Prostate gland (tissue), 2 donors: ENCODE results near the gene SEMA3E. TPM values are rescaled to one million over a fixed set of nuclear protein-coding genes. Genes with fewer than 3 reads are reported as not detected.

Experiments
- DNase-seq: peaks from one replicate; pipeline ENCODE4 v3.0.0-alpha.2; 2019; ENCODE audit warnings: low spot score
- H3K27ac ChIP-seq, 2 donors: fragments of 200-600 bp; sonication (generic); 2 replicates each; pipeline ENCODE4 v1.5.1; 2017 to 2019
- H3K27me3 ChIP-seq: fragments of 200-600 bp; sonication (generic); replicated peaks from 2 replicates; pipeline ENCODE4 v1.5.1; 2019; ENCODE audit not compliant: insufficient read depth
- H3K36me3 ChIP-seq, 2 donors: fragments of 200-600 bp; sonication (generic); 1 replicate in 1 of 2; 2 replicates in 1 of 2; pipeline versions ENCODE4 v1.5.1 to v1.8.1; 2017 to 2019
- H3K4me1 ChIP-seq: fragments of 200-600 bp; sonication (generic); replicated peaks from 2 replicates; pipeline ENCODE4 v1.5.1; 2019
- H3K4me3 ChIP-seq, 2 donors: fragments of 200-600 bp; sonication (generic); 2 replicates each; pipeline ENCODE4 v1.5.1; 2017 to 2019
- H3K9me3 ChIP-seq: fragments of 200-600 bp; sonication (generic); 2 replicates; pipeline ENCODE4 v1.5.1; 2017
- POLR2A ChIP-seq: fragments of 450-650 bp; IDR thresholded peaks from one replicate; pipeline ENCODE4 v1.6.1; 2016; ENCODE audit warnings: antibody characterized with exemption, mild to moderate bottlenecking
- POLR2AphosphoS5 ChIP-seq: sonication (generic); formaldehyde crosslinking; IDR thresholded peaks from one replicate; pipeline ENCODE4 v1.6.1; 2017; ENCODE audit warnings: antibody characterized with exemption
- WGBS: methylation state at CpG from one replicate; pipeline ENCODE4 v1.1.5; 2018; 5-methylcytosine and 5-hydroxymethylcytosine counted together
- intact Hi-C: fragments of 100-400 bp; cut with DNase I; formaldehyde crosslinking; loops from one replicate; pipeline ENCODE4 v1.14.2; 2022
- total RNA-seq, 2 donors: library from RNA; depleted of rRNA; stranded (reverse); fragments of >200 nt; gene quantifications; one replicate each; pipeline ENCODE4 v1.1.0, GENCODE V29; 2016
- TF ChIP-seq, protein P1 (sequence below), 4 experiments: fragments of 200-600 bp in 2 of 4; fragments of 450-650 bp in 2 of 4; sonication (generic) in 2 of 4; IDR thresholded peaks; 1 replicate in 3 of 4; 2 replicates in 1 of 4; pipeline ENCODE4 v1.5.1; 2016 to 2019; ENCODE audit warnings: antibody characterized with exemption in 4 of 4, mild to moderate bottlenecking in 2 of 4, moderate library complexity in 2 of 4

The SEMA3E gene
- total RNA-seq, 2 donors from 2014 or later, result 2.6 to 4.8 TPM

GRCh38 chr7:83413831-83414230 is 235.1 kb downstream of the SEMA3E start:
- Histone ChIP-seq H3K9me3 (no peaks in the 10 kb centered on the region), H3K27me3 (no peaks in the 10 kb centered on the region), H3K36me3 (no peaks in the 10 kb centered on the region), H3K4me1 (no peaks in the 10 kb centered on the region), H3K4me3 (no peak overlapping the region), H3K27ac (no peak overlapping the region)
- intact Hi-C loops, result no loop called here
- no peak for DNase-seq
- no peak for TF ChIP-seq POLR2A
- TF ChIP-seq, protein P1, sequence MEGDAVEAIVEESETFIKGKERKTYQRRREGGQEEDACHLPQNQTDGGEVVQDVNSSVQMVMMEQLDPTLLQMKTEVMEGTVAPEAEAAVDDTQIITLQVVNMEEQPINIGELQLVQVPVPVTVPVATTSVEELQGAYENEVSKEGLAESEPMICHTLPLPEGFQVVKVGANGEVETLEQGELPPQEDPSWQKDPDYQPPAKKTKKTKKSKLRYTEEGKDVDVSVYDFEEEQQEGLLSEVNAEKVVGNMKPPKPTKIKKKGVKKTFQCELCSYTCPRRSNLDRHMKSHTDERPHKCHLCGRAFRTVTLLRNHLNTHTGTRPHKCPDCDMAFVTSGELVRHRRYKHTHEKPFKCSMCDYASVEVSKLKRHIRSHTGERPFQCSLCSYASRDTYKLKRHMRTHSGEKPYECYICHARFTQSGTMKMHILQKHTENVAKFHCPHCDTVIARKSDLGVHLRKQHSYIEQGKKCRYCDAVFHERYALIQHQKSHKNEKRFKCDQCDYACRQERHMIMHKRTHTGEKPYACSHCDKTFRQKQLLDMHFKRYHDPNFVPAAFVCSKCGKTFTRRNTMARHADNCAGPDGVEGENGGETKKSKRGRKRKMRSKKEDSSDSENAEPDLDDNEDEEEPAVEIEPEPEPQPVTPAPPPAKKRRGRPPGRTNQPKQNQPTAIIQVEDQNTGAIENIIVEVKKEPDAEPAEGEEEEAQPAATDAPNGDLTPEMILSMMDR (IDR thresholded peaks at IDR 0.05), result no peak
- TF ChIP-seq POLR2AphosphoS5, result no peak
- WGBS, result 35% methylated on average over 4 of the region's 4 CpGs

DNA sequence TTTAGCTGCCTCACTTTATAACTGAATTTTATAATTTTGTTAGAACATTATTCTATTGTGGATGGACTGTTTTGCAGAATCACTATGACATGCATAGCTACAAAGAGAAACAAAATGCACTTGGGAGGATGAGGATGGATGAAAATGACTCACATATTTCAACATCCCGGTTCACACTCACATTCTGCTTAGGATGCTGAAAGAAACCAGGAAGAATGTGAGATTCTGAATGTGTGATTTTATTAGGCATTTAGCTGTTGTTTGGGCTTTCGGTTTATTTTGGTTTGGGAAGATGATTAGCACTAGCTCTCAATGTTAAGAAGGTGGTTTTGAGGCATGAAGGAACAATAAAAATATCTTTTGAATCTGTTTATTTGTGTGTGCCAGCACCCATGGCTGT is 235.5 kb downstream of the SEMA3E start:
- intact Hi-C loops, result no loop called here
- Histone ChIP-seq H3K27me3 (no peaks in the 10 kb centered on the region), H3K27ac (no peak overlapping the region), H3K4me1 (no peaks in the 10 kb centered on the region), H3K4me3 (no peak overlapping the region), H3K36me3 (no peaks in the 10 kb centered on the region), H3K9me3 (no peaks in the 10 kb centered on the region)
- WGBS, result 70% methylated on average over 2 of the region's 2 CpGs
- TF ChIP-seq POLR2A, result no peak
- TF ChIP-seq, protein P1 (IDR thresholded peaks at IDR 0.05), result no peak
- no peak for TF ChIP-seq POLR2AphosphoS5
- no peak for DNase-seq

DNA sequence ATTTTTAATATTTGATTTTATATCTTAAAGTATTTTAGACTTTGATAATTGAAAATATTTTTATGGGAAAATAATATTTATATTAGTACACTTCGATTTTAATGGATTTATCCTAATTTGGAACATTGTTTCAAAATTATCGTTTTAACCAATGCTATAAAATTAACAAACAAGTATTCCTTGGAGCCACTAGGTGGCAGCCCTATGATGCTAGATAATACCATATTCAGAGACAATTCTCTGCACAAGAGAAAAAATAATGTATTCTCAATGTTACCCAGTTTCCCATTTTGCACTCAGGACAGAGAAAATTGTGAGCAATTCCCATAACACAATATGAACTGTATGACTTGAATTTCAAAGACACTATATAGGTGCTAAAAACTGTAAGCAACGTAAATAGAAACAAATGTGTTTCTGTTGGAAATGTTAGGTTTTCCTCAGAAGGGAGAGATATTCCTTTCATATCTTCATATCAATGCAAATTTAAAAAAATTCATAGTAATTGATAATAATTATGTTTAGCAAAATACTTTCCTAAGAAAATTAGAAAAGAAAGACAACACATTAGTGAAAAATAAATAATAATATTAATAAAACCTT is 237.8 kb downstream of the SEMA3E start:
- TF ChIP-seq POLR2AphosphoS5 (no peak), POLR2A (no peak)
- TF ChIP-seq, protein P1 (IDR thresholded peaks at IDR 0.05), result peak in 3 of 4 experiments; percentile 69 to 82 (median 77)
- Histone ChIP-seq H3K4me3 (no peak overlapping the region), H3K9me3 (no peaks in the 10 kb centered on the region), H3K27ac (no peak overlapping the region), H3K4me1 (no peaks in the 10 kb centered on the region), H3K36me3 (no peaks in the 10 kb centered on the region), H3K27me3 (no peaks in the 10 kb centered on the region)
- intact Hi-C loops, result loop anchor here (2.0 kb wide), 1 partner anchor 246 kb away; no protein-coding TSS in a partner anchor
- peak; percentile 25 for DNase-seq
- 34% methylated on average over 3 of the region's 3 CpGs for WGBS

GRCh38 chr7:83394776-83395175 is 254.2 kb downstream of the SEMA3E start:
- H3K4me1 ChIP-seq, result no peaks in the 10 kb centered on the region
- no peak for DNase-seq
- no peak for TF ChIP-seq POLR2A
- TF ChIP-seq, protein P1 (IDR thresholded peaks at IDR 0.05), result no peak

GRCh38 chr7:83388436-83388835 is 260.5 kb downstream of the SEMA3E start:
- H3K4me3 ChIP-seq, result no peak overlapping the region
- no peaks in the 10 kb centered on the region for H3K4me1 ChIP-seq

More at GRCh38 chr7:83394776-83395175, 254.2 kb downstream of the SEMA3E start:
- Histone ChIP-seq H3K4me3 (no peak overlapping the region), H3K36me3 (no peaks in the 10 kb centered on the region), H3K9me3 (no peaks in the 10 kb centered on the region), H3K27me3 (no peaks in the 10 kb centered on the region), H3K27ac (no peak overlapping the region)
- intact Hi-C loops, result no loop called here

More at GRCh38 chr7:83388436-83388835, 260.5 kb downstream of the SEMA3E start:
- Histone ChIP-seq H3K36me3 (no peaks in the 10 kb centered on the region), H3K9me3 (no peaks in the 10 kb centered on the region), H3K27me3 (no peaks in the 10 kb centered on the region), H3K27ac (no peak overlapping the region)
- DNase-seq, result no peak
- no peak for TF ChIP-seq POLR2AphosphoS5
- TF ChIP-seq, protein P1 (IDR thresholded peaks at IDR 0.05), result no peak
- no peak for TF ChIP-seq POLR2A
- intact Hi-C loops, result no loop called here
